HTERT RPE-1 (cell line): ENCODE results near the gene SLC36A3.
"Not testable (repeated sequence)": the region's sequence is repeated elsewhere in the genome, so short reads cannot be mapped to it uniquely, and the experiment has no call there.

Experiments used
- in situ Hi-C: fragments of 300-500 bp; cut with MboI; formaldehyde crosslinking; loops from 4 replicates; pipeline ENCODE4 v1.14.3; 2020; ENCODE audit warnings: low sequenced_read_pairs

SLC36A3 gene

DNA sequence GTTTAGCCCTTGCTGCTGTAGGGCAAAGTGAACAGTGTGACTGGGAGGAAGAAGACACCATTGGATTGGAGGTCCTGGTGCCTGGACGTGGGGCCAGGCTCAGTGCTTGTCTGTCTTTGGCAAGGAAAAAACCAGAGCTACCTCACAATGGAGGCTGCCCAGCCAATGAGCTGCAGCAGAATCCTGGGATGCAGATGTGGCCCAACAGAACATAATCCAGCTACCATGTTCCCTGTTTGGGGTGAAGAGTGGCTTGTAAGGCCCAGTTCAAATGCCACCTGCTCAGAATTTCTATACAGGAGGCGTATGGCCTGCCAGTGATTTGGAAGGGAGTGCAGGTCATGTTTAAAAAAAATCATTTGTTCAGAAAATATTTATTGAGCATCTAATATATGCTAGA, at the start of gene SLC36A3:
SLC36A3 (minus strand) TSS at position 101 of the 400 bp plus-strand sequence. CDS start 412 bp downstream, outside the sequence.
- in situ Hi-C loops, result no loop called here

DNA sequence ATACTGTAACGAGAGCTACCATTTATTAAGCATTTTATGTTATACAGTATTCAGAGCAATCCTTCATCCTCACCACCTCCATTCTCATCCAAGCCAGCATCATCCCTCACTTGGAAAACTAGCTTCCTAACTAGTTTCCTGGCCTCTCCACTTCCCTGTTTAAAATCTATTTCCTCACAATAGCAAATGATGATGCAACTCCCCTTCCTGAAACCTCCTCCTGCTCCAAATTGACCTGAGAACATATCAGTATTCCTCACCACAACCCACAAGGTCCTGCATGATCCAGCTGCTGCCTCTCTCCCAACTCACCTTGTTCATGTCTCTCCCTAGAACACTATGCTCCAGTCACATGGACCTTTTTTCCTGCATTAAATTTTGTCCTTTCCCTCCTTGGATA, 48.1 kb upstream of the SLC36A3 start:
- in situ Hi-C loops, result no loop called here

DNA sequence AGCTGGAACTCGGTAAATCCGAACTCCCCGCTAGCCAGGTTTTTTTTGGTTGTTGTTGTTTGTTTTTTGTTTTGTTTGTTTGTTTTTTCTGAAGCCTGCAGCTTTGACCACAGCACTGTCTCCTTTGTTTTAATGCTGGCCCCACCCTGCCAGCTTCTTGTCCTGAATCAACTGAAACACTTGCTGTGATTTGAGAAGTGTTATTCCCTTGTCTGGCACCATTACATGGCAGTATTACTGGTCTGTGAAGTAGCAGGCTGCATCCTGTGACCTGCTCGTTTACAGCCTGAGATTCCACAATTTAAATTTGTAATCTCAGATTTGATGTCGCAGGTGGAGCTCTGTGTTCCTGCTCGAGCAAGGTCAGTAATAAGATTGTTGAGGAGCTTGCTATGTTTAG, 45.2 kb upstream of the SLC36A3 start:
- in situ Hi-C loops, result no loop called here

DNA sequence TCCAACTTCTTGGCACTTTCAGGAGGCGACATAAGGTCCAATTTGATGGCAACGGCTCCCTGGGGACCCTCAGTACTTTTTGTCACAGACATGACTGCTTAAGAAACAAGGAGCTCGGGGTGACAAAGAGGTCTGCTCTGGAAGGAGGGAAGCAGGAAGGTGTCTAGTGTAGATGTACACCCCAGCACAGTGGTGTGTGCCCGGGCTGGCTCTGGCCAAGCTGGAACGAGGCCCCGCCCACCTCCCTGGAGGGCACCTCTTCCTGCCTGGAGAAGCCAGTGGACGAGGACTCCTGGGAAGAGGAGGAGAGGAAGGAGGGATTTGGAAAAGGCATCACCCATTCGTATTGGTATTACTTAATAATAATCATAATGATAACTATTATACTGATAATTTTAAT, 43.8 kb upstream of the SLC36A3 start, which contains the start of gene SLC36A2:
SLC36A2 (minus strand) TSS at position 191 of the 400 bp plus-strand sequence; CDS start at position 92, 99 bp downstream.
- in situ Hi-C loops, result no loop called here

DNA sequence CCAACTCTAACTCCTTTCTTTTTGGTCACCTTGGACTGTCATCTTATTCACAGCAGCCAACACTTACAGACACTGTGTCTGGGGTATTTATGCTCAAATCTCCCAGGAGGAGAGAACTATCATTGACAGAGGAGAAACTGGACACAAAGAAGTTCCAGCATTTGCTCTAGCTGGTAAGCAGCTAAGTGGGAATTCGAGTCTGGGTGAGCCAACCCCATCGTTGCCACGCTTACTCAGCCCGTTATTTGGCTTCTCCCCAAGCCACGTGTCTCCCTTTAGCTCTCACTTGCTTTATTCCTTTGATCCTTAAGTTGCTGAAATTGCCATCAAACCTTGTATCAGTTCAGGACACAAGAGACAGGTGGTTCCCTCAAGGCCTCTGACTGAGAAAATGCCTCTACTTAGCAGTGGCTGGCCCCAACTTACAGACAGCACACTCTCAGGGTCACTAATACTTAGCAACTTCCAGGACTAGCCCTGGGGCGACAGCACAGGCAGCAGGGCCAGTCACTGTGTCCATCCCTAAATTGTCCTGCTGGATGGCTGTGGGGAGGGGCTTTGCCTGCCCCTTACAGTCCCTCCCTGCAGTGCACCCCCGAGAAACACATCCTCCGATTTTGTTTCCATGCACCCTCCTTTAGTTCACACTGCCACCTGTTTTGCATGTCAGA, 42.4 kb upstream of the SLC36A3 start:
- in situ Hi-C loops, result no loop called here

DNA sequence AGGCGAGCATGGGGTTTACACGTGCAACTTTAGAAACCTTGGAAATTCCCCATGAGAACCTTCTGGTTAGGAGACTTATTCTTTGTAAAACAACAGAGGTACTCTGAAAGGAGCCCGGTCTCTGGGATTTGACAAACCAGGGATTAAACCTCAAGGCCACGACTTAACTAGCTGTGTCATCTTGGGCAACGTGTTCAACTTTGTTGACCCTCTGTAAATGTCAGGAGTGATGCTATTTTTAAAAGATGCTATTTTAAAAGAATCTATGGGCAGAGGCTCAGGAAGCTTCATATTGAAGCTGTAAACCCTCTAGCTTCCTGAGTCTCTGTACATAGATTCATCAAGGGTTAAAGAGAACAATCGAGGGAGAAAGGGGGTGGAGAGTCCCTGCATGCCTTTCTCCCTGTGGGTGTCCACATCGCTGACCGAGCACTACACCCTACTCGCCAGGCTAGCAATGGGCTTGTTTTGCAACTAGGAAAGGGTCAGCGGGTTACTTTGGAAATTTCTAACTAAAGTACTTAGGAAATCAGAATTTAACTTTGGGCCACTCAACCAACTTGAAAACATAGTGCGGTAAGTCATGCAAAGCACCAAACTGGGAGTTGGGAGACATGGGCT, 41.7 kb upstream of the SLC36A3 start:
- in situ Hi-C loops, result no loop called here

DNA sequence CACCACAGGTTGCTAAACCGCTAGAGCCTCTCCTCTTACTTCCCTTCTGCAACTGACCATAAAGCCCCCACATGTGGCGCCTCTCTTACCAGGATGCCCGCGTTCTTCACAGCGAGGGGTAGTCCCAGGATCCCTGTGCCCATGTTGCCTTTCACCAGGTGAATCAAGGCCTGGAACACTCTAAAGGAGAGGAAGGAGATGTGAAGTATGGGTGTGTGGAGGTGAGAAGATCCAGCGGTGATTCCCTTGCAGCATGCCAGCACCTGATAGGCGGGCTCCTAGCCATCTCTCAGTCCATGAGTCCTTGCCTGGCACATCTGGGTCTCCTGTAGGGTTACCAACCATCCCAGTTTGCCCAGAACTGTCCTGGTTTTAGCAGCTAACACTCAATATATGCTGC, 40.5 kb upstream of the SLC36A3 start:
- in situ Hi-C loops, result no loop called here

DNA sequence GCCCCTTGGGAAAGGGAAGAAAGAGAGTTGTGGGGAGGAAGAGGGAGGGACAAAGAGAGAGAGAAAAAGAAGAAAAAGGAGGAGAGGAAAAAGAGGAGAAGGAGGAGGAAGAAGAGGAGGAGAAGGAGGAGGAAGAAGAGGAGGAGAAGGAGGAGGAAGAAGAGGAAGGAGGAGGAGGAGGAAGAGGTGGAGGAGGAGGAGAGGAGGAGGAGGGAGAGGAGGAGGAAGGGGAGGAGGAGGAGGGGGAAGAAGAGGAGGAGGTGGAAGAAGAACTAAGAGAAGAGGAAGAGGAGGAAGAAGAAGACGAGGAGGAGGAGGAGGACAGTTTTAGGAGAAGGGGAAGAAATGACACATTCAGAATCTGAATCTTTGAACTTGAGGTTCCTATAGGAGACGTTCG, 36.4 kb upstream of the SLC36A3 start:
- in situ Hi-C loops, result no loop called here

DNA sequence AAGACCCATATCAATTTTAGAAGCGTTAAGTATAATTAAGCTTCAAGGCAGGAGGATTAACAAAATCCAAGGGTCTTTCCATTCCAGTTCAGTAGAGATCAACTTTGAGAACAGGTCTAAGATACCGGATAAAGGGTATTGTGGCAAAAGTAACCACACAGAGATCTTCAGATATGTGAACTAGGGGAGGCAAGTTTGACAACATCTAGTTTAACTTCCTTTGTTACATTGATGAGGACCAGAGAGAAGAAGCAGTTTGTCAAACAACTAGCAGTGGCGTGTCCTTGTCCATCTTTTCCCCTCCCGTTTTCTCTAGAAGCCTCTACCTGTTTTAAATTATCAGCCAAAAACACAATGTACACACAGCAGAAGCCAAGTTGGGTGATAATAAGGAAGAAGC, 35.2 kb upstream of the SLC36A3 start:
- in situ Hi-C loops, result no loop called here

DNA sequence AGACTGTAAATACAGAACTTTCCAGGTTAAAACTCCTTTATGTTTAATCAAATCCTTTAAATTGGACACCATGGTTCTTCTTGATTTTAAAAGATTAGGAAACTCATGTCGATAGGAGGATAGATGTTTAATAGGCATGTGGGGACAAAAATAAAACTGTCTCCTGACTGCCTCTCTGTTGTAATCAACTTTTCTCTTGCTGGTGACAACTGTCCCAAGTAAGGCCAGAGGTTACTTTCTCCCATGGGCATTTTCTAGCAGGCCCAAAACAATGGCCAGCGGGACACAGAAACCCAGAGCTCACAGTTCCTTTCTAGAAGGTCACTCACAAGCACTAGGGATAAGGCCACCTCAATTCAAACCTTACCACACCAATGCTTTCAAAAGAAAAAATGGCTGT, 29.3 kb upstream of the SLC36A3 start:
- in situ Hi-C loops, result no loop called here

DNA sequence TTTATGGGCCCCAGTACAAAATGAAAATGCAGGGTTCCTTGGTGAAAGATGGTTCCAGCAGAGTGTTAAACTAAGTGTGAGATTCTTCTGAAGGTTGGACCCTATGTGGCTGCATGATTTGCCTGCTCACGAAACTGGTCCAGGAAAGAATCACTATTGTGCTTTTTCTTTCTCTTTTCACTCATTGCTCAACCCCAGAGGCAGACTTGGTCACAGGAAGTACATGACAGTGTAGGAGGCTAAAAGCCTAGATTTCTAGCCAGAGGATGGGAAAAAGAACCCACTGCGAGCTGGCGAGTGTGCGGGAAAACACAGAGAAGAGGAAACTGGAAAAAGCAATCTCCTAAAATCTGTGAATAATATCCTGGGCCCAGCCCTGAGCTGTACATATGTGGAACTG, 25.2 kb upstream of the SLC36A3 start:
- in situ Hi-C loops, result no loop called here

DNA sequence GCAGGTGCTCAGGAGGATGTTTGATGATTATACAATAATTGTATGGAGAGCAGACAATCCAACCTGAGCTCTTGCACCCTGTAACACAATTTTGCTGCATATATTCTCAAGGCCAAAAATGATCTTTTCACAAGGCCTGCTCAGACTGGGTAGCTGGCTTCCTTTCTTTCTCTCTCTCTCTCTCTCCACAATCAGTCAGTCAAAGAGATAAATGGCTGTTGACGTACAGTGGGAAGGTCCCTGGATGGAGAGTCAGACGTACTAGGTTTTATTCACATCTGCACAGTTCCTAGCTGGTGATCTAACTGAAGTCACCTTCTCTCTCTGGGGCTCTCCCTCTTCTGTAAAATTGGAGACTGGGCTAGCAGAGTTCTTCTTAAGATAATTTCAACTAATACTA, 24.0 kb upstream of the SLC36A3 start:
- in situ Hi-C loops, result no loop called here

DNA sequence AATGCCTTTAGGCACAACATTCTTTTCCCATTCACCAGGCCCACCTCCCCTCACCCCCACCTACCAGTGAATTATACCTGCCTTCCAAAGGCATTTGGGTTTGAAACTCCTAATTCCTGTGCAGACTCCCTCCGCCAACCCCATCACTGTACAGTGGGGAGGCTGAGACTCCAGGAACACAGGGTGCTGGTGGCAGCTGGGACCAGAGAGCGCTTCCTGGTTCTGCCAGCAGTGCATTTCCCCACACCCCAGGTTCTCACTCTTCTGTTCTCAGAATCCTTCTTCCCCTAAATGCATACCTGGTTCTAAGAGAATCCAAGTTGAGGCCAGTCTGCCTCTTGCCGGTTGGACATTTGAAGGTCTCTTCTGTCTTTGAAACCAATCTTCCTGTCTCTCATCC, 22.7 kb upstream of the SLC36A3 start:
- in situ Hi-C loops, result no loop called here

DNA sequence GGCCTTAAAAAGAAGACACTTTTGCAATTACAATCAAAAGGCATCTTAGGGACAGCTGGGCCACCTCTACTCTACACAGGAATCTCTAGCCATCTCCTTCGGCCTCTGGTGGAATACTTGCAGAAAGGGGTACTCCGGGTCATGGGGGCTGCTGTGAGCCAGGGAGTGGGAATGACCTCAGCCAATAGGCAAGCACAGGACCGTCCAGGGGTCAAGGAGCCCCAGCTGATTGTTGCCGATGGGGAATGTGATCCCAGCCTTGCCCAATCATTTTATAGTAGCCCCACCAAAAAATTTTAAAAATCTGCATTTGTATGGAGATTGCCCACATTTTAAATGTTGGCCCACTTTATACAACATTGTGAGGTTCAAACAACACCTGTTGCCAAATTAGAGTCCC, 16.9 kb upstream of the SLC36A3 start:
- in situ Hi-C loops, result no loop called here

DNA sequence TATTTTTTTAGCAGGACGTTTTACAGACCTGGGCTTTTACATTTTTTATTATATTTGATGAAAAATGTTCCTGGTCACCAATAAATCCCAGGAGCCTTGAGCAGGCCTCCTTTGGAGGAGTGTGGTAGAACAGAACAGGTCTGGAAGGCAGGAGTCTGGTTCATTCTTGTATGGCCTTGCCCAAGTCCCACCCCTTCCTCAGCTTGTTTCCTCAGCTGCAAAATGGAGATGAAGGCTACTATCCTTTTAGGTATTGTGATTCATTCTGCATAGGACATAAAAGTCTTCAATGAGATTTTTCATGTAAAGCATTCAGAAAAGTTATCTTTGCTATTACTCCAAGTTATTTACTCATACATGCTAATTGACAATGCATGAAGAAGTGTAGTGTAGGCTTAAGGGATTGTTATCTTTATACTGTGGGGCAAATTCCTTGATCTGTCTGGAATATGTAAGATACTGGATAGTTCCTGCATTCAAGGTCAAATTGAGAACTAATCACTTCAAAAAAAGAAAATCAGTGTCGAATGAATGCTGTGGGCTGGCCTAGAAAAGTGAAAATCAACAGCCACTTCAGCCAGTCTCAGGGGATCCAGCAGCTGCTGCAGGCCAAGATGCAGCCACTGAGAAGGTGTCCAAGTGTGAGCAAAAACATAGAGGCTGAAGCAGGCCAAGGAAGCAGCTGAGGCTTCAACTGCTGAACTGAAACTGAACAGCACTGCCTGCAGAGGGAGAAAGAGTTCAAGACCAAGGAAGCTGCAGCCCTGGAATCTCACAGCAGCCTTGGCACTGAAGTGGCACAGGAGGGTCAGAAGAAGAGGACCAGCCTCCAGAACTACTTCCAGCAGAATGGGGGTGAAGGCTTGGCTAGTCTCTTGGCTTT, 15.5 kb upstream of the SLC36A3 start:
- in situ Hi-C loops, result no loop called here

DNA sequence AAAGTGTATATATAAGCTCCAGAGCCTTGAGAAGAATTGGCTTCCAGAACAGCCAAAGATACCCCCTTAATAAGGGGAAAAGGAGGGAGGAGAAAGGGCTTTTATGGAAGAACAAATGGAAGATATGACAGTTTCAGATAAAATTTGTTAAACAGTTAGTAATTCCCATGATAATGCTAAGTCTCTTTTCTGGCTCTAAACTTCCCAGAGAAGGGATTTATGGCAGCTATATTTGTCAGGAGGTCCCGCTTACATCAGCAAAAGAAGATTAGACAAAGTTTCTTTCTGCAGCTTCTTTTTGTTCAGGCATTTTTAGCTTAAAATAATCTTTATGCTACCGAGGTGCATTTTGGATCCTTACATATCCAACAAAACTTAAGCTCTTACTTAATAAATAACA, 14.3 kb upstream of the SLC36A3 start:
- in situ Hi-C loops, result no loop called here

DNA sequence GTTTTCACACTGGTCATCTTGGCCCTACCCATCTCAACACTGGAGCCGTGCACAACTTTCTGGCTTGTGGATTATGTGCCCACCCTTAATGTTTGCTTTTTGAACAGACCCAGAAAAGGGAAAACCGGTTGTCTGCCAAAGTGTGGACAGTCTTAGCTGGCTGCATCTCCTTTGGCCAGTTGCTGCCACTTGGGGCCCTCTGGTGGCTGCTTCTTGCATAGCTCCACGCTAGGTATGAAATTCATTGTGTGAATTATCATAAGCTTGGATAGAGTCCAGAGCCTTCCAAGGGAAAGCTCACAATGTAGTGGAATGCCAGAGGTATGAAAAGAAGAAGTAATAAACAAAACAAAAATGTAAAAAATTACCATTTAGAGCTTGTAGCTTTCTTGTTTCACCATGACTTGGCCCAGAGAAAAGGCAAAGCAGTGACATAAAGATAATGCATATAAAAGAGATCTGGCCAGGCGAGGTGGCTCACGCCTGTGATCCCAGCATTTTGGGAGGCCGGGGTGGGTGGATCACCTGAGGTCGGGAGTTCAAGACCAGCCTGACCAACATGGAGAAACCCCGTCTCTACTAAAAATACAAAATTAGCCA, 12.5 kb upstream of the SLC36A3 start:
- in situ Hi-C loops, result no loop called here

DNA sequence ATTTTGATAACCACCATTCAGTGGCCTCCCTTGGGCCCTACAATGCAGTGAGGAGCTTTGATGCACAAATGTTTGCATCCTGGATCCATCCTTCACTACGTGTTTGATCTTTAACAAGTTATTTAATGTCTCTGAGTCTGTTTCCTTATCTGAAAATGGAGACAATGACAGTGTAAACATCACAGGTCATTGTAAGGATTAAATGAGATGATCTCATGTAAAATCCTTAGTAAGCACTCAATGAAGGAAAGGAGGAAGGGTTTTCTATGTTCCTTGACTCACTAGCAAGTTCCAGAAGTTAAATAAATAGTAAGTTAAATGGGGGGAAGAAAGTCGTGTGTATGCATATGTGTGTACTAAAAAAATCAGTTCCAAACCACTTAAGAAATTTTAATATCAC, 9.8 kb upstream of the SLC36A3 start:
- in situ Hi-C loops, result no loop called here

DNA sequence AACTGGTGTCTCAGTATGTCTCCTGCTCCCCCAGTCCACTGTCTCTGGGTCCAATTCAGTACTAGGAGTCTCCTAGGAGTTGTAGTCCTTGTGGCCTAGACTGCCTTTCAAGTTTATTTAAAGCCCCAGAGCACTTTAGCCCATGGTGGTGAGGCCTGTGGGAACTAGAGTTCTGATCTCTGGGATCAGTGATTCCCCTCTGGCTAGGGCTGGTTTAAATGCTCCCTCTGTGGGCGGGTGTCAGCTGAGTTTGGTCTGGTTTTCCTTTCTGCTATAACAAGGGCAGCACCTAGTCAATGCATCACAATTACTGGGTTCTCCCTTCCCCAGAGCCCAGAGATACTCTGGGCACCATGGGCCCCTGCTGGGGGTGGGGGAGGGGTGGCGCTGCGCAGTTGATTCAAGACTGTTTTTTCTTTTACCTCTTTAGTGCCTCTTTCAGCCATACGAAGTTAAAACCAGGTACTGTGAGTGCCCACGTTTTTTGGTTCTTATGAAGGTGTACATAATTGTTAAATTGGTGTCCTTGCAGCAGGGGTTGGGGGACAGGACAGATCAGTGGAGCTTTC, 9.3 kb upstream of the SLC36A3 start:
- in situ Hi-C loops, result no loop called here

DNA sequence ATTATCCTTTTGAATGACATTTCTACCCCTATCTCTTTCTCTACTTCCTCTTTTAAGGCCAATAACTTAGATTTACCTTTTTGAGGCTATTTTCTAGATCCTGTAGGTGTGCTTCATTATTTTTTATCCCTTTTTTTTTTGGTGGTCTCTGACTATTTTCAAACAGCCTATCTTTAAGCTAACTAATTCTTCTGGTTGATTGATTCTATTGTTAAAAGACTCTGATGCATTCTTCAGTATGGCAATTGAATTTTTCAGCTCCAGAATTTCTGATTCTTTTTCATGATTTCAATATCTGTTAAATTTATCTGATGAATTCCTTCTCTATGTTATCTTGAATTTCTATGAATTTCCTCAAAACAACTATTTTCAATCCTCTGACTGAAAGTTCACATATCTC, 7.4 kb upstream of the SLC36A3 start:
- in situ Hi-C loops, result no loop called here

DNA sequence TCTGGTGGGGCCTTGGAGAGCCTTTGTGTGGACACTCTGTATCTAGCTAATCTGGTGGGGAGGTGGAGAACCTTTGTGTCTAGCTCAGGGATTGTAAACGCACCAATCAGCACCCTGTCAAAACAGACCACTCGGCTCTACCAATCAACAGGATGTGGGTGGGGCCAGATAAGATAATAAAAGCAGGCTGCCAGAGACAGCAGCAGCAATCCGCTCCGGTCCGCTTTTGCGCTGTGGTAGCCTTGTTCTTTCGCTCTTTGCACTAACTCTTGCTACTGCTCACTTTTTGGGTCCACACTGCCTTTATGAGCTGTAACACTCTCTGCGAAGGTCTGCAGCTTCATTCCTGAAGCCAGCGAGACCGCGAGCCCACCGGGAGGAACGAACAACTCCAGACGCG, 6.3 kb upstream of the SLC36A3 start:
- in situ Hi-C loops, result not testable (repeated sequence)
